ENCODE measurements around the gene LBX2. TPM values are rescaled to one million over a fixed set of nuclear protein-coding genes. Genes with fewer than 3 reads are reported as not detected.

Gene LBX2
- total RNA-seq, 2 experiments from 2014 or later: 0.25 TPM; not detected in 1

- POLR2A ChIA-PET: interaction anchor here (1.2 kb wide), 1 partner anchor 25 kb away, joined by 3 read pairs; the partner anchor contains the start of genes CCDC142 and TTC31
- no peaks in the 10 kb centered on the region for H3K9me3 Mint-ChIP-seq
- CTCF ChIA-PET: interaction anchor here (0.9 to 1.4 kb wide), 3 partner anchors 10 to 52 kb away, joined by 3 read pairs; partner anchors contain the start of gene INO80B
- DNase-seq: peak; percentile 99
- H3K27me3 Mint-ChIP-seq: peaks cover 40% of the 10 kb centered on the region
- peak within 1 kb of the TSS; percentile 93 for H3K4me3 Mint-ChIP-seq
- H3K4me1 Mint-ChIP-seq: peaks cover 60% of the 10 kb centered on the region
- peak within 1 kb of the TSS; percentile 100 for H3K27ac Mint-ChIP-seq
- peaks cover 30% of the 10 kb centered on the region for H3K36me3 Mint-ChIP-seq (ENCODE audit: low read depth)
These were observed 7.9 kb upstream of the LBX2 start, which contains the start of gene PCGF1 for GRCh38 chr2:74507145-74507925. Gene PCGF1 (minus strand): TSS chr2:74507695. CDS start chr2:74507668, 27 bp downstream.

- Mint-ChIP-seq H3K27me3 (peaks cover 42% of the 10 kb centered on the region), H3K9me3 (no peaks in the 10 kb centered on the region), H3K36me3 (ENCODE audit: low read depth) (peaks cover 38% of the 10 kb centered on the region), H3K27ac (no peak overlapping the region), H3K4me3 (peak overlapping the region; percentile 10), H3K4me1 (peaks cover 65% of the 10 kb centered on the region)
- ChIA-PET CTCF (interaction anchor here (1.2 to 1.6 kb wide), 3 partner anchors 8 to 26 kb away, joined by 3 read pairs; partner anchors contain the start of genes AUP1 and HTRA2), POLR2A (interaction anchor here (0.5 kb wide), 1 partner anchor 30 kb away, joined by 4 read pairs; no protein-coding TSS in a partner anchor)
- DNase-seq: no peak
These were observed 6.2 kb upstream of the LBX2 start for GRCh38 chr2:74505448-74506246.

- Mint-ChIP-seq H3K27me3 (peaks cover 45% of the 10 kb centered on the region), H3K36me3 (ENCODE audit: low read depth) (peaks cover 38% of the 10 kb centered on the region), H3K4me1 (peaks cover 63% of the 10 kb centered on the region), H3K4me3 (peak overlapping the region; percentile 14), H3K27ac (peak overlapping the region; percentile 60), H3K9me3 (no peaks in the 10 kb centered on the region)
- no peak for DNase-seq
- POLR2A ChIA-PET: no interaction called here
- CTCF ChIA-PET: interaction anchor here (0.7 to 3.4 kb wide), 6 partner anchors 9 to 26 kb away, joined by 3 to 16 read pairs (median 4); partner anchors contain the start of genes AUP1, CCDC142, DQX1 and HTRA2
These were observed 5.2 kb upstream of the LBX2 start for GRCh38 chr2:74504591-74504990.

- Mint-ChIP-seq H3K27ac (peak overlapping the region; percentile 60), H3K4me1 (peaks cover 67% of the 10 kb centered on the region)
- CTCF ChIA-PET: interaction anchor here (0.6 to 3.4 kb wide), 10 partner anchors 10 to 42 kb away, joined by 3 to 16 read pairs (median 3); partner anchors contain the start of genes AUP1, CCDC142, DQX1 and HTRA2
These were observed 4.4 kb upstream of the LBX2 start for GRCh38 chr2:74503506-74504475.

GRCh38 chr2:74502720-74503505, 3.5 kb upstream of the LBX2 start:
- Mint-ChIP-seq H3K27me3 (peaks cover 58% of the 10 kb centered on the region), H3K27ac (no peak overlapping the region), H3K4me3 (peak overlapping the region; percentile 54), H3K9me3 (no peaks in the 10 kb centered on the region), H3K36me3 (ENCODE audit: low read depth) (peaks cover 40% of the 10 kb centered on the region), H3K4me1 (peaks cover 67% of the 10 kb centered on the region)
- ChIA-PET POLR2A (interaction anchor here (0.6 kb wide), 1 partner anchor 76 kb away, joined by 3 read pairs; no protein-coding TSS in a partner anchor), CTCF (interaction anchor here (1.2 to 3.4 kb wide), 6 partner anchors 11 to 28 kb away, joined by 3 to 16 read pairs (median 6); partner anchors contain the start of genes AUP1, CCDC142, HTRA2 and TLX2)
- peak; percentile 38 for DNase-seq

More at GRCh38 chr2:74503506-74504475, 4.4 kb upstream of the LBX2 start:
- DNase-seq: no peak
- Mint-ChIP-seq H3K27me3 (peaks cover 50% of the 10 kb centered on the region), H3K9me3 (no peaks in the 10 kb centered on the region), H3K4me3 (peak overlapping the region; percentile 54), H3K36me3 (ENCODE audit: low read depth) (peaks cover 38% of the 10 kb centered on the region)
- POLR2A ChIA-PET: interaction anchor here (0.6 kb wide), 1 partner anchor 76 kb away, joined by 3 read pairs; no protein-coding TSS in a partner anchor

- POLR2A ChIA-PET: no interaction called here
- Mint-ChIP-seq H3K4me3 (peak overlapping the region; percentile 54), H3K27me3 (peaks cover 62% of the 10 kb centered on the region), H3K9me3 (no peaks in the 10 kb centered on the region), H3K36me3 (ENCODE audit: low read depth) (peaks cover 40% of the 10 kb centered on the region), H3K4me1 (peaks cover 69% of the 10 kb centered on the region), H3K27ac (no peak overlapping the region)
- CTCF ChIA-PET: interaction anchor here (1.6 to 3.4 kb wide), 4 partner anchors 7 to 20 kb away, joined by 4 to 16 read pairs (median 13); partner anchors contain the start of genes CCDC142 and TTC31
- DNase-seq: no peak
These were observed 2.8 kb upstream of the LBX2 start for GRCh38 chr2:74502147-74502719.

GRCh38 chr2:74501335-74502071, 2.1 kb upstream of the LBX2 start:
- ChIA-PET CTCF (interaction anchor here (0.7 to 5.6 kb wide), 7 partner anchors 8 to 86 kb away, joined by 3 to 38 read pairs (median 10); partner anchors contain the start of genes CCDC142, TTC31 and WBP1), POLR2A (no interaction called here)
- peaks cover 35% of the 10 kb centered on the region for H3K36me3 Mint-ChIP-seq (ENCODE audit: low read depth)
- peak overlapping the region; percentile 4 for H3K4me3 Mint-ChIP-seq
- no peaks in the 10 kb centered on the region for H3K9me3 Mint-ChIP-seq
- H3K27me3 Mint-ChIP-seq: peaks cover 62% of the 10 kb centered on the region
- H3K4me1 Mint-ChIP-seq: peaks cover 64% of the 10 kb centered on the region
- H3K27ac Mint-ChIP-seq: no peak overlapping the region
- no peak for DNase-seq

GRCh38 chr2:74500578-74500946, 1.2 kb upstream of the LBX2 start:
- H3K36me3 Mint-ChIP-seq (ENCODE audit: low read depth): peaks cover 31% of the 10 kb centered on the region
- H3K27ac Mint-ChIP-seq: no peak overlapping the region
- ChIA-PET CTCF (interaction anchor here (0.7 to 5.6 kb wide), 8 partner anchors 8 to 87 kb away, joined by 3 to 38 read pairs (median 4); partner anchors contain the start of genes CCDC142, TTC31 and WBP1), POLR2A (no interaction called here)
- peaks cover 59% of the 10 kb centered on the region for H3K4me1 Mint-ChIP-seq
- no peak for DNase-seq
- no peaks in the 10 kb centered on the region for H3K9me3 Mint-ChIP-seq
- H3K4me3 Mint-ChIP-seq: no peak overlapping the region
- peaks cover 62% of the 10 kb centered on the region for H3K27me3 Mint-ChIP-seq

GRCh38 chr2:74499940-74500577, 656 bp upstream of the LBX2 start:
- ChIA-PET CTCF (interaction anchor here (0.9 to 5.6 kb wide), 6 partner anchors 8 to 88 kb away, joined by 3 to 38 read pairs (median 4); partner anchors contain the start of genes CCDC142 and TTC31), POLR2A (no interaction called here)
- H3K27me3 Mint-ChIP-seq: peaks cover 62% of the 10 kb centered on the region
- peaks cover 54% of the 10 kb centered on the region for H3K4me1 Mint-ChIP-seq
- no peak overlapping the region for H3K27ac Mint-ChIP-seq
- H3K4me3 Mint-ChIP-seq: peak overlapping the region; percentile 30
- H3K9me3 Mint-ChIP-seq: no peaks in the 10 kb centered on the region
- peaks cover 27% of the 10 kb centered on the region for H3K36me3 Mint-ChIP-seq (ENCODE audit: low read depth)
- DNase-seq: no peak
